Middle frontal gyrus (tissue), 1 donor: ENCODE data around the gene PDK4.

ENCODE experiments used
- DNase-seq: peaks from one replicate; pipeline ENCODE4 v3.0.0-alpha.2; 2015; ENCODE audit warnings: low spot score; ENCODE audit errors: extremely low spot score

The PDK4 gene

GRCh38 chr7:95535662-95536061 is 60.7 kb downstream of the PDK4 start:
- no peak for DNase-seq

GRCh38 chr7:95534796-95535195 is 61.5 kb downstream of the PDK4 start:
- DNase-seq: no peak
